Neural cell (in vitro differentiated cells): ENCODE data around the gene DYNLT4. TPM values are rescaled to one million over a fixed set of nuclear protein-coding genes. Genes with fewer than 3 reads are reported as not detected.

Source experiments
- H2AFZ ChIP-seq: fragments of 200-600, 300-800 bp; sonication (generic), shearing (Covaris generic); 2 replicates; pipeline ENCODE4 v1.6.0; 2014; ENCODE audit warnings: low read depth, mild to moderate bottlenecking, antibody characterized with exemption, low read length, moderate library complexity
- H3F3A ChIP-seq: fragments of 200-600 bp; shearing (Covaris generic); 2 replicates; pipeline ENCODE4 v1.6.1; 2016; ENCODE audit warnings: mild to moderate bottlenecking, moderate library complexity, mixed read lengths, antibody characterized with exemption, low read length; ENCODE audit not compliant: insufficient read depth, poor library complexity, severe bottlenecking
- H3K27ac ChIP-seq: fragments of 200-600, 300-800 bp; sonication (generic), shearing (Covaris generic); 2 replicates; pipeline ENCODE4 v1.5.1; 2014; ENCODE audit warnings: mild to moderate bottlenecking, low read length, moderate library complexity
- H3K27me3 ChIP-seq: fragments of 300-800, 200-600 bp; sonication (generic), shearing (Covaris generic); 2 replicates; pipeline ENCODE4 v1.6.0; 2014; ENCODE audit warnings: mild to moderate bottlenecking, low read depth, low read length, moderate library complexity; ENCODE audit not compliant: insufficient read depth
- H3K36me3 ChIP-seq: fragments of 300-800, 200-600 bp; sonication (generic), shearing (Covaris generic); 2 replicates; pipeline ENCODE4 v1.5.1; 2014; ENCODE audit warnings: mild to moderate bottlenecking, antibody characterized with exemption, low read length, moderate library complexity; ENCODE audit not compliant: insufficient read depth
- H3K4me2 ChIP-seq: fragments of 300-800, 200-600 bp; sonication (generic), shearing (Covaris generic); 2 replicates; pipeline ENCODE4 v1.6.0; 2014; ENCODE audit warnings: mild to moderate bottlenecking, low read length
- H3K4me3 ChIP-seq: fragments of 300-800, 200-600 bp; sonication (generic), shearing (Covaris generic); 2 replicates; pipeline ENCODE4 v1.5.1; 2014; ENCODE audit warnings: mild to moderate bottlenecking, low read length, moderate library complexity
- H3K79me2 ChIP-seq: fragments of 200-600 bp; shearing (Covaris generic); replicated peaks from 2 replicates; pipeline ENCODE4 v1.6.0; 2014; ENCODE audit warnings: mild to moderate bottlenecking, low read length, moderate library complexity; ENCODE audit not compliant: insufficient read depth
- H3K9ac ChIP-seq: fragments of 300-800, 200-600 bp; sonication (generic), shearing (Covaris generic); 2 replicates; pipeline ENCODE4 v1.6.1; 2016; ENCODE audit warnings: mild to moderate bottlenecking, low read length, mixed read lengths
- H3K9me2 ChIP-seq: fragments of 200-600 bp; shearing (Covaris generic); 2 replicates; pipeline ENCODE4 v1.6.1; 2016; ENCODE audit warnings: mild to moderate bottlenecking, low read length, mixed read lengths; ENCODE audit not compliant: insufficient read depth
- H3K9me3 ChIP-seq: fragments of 200-600, 300-800 bp; sonication (generic), shearing (Covaris generic); 2 replicates; pipeline ENCODE4 v1.6.1; 2016; ENCODE audit warnings: mild to moderate bottlenecking, mixed run types, low read length, moderate library complexity, mixed read lengths
- H4K20me1 ChIP-seq: fragments of 200-600 bp; shearing (Covaris generic); 2 replicates; pipeline ENCODE4 v1.6.1; 2016; ENCODE audit warnings: mild to moderate bottlenecking, mixed run types; ENCODE audit not compliant: insufficient read depth
- EP300 ChIP-seq: fragments of 450-650 bp; conservative IDR thresholded peaks from 2 replicates; pipeline ENCODE4 v1.6.1; 2014; ENCODE audit warnings: antibody characterized with exemption, mild to moderate bottlenecking, moderate library complexity; ENCODE audit not compliant: poor library complexity, severe bottlenecking
- EZH2 ChIP-seq: fragments of 200-600, 300-800 bp; shearing (Covaris generic), sonication (generic); IDR thresholded peaks from 2 replicates; pipeline ENCODE4 v1.6.1; 2014; ENCODE audit warnings: antibody characterized with exemption, low read length, borderline replicate concordance, mild to moderate bottlenecking; ENCODE audit not compliant: insufficient read depth, poor library complexity, severe bottlenecking
- MXI1 ChIP-seq: fragments of 450-650 bp; conservative IDR thresholded peaks from 2 replicates; pipeline ENCODE4 v1.6.1; 2014; ENCODE audit warnings: antibody characterized with exemption, mild to moderate bottlenecking; ENCODE audit not compliant: poor library complexity, severe bottlenecking
- POLR2AphosphoS5 ChIP-seq: IDR thresholded peaks from 2 replicates; pipeline ENCODE4 v1.6.1; 2012
- RAD21 ChIP-seq: fragments of 450-650 bp; conservative IDR thresholded peaks from 2 replicates; pipeline ENCODE4 v1.6.1; 2014; ENCODE audit warnings: antibody characterized with exemption, mild to moderate bottlenecking, moderate library complexity
- SMC3 ChIP-seq: fragments of 450-650 bp; conservative IDR thresholded peaks from 2 replicates; pipeline ENCODE4 v1.6.1; 2014; ENCODE audit warnings: antibody characterized with exemption, mild to moderate bottlenecking, moderate library complexity; ENCODE audit not compliant: poor library complexity
- TAF1 ChIP-seq: IDR thresholded peaks from 2 replicates; pipeline ENCODE4 v1.6.1; 2012; ENCODE audit warnings: low read depth
- polyA plus RNA-seq: library from polyadenylated mRNA; depleted of rRNA; stranded (reverse); fragments of >200 nt; gene quantifications from 2 replicates; pipeline ENCODE4 v1.2.3, GENCODE V29; 2014
- TF ChIP-seq, protein P1 (sequence below): fragments of 450-650 bp; IDR thresholded peaks from 2 replicates; pipeline ENCODE4 v1.5.1; 2014; ENCODE audit warnings: antibody characterized with exemption, mild to moderate bottlenecking, moderate library complexity; ENCODE audit not compliant: poor library complexity, severe bottlenecking
- TF ChIP-seq, protein P2 (sequence below): IDR thresholded peaks from 2 replicates; pipeline ENCODE4 v1.6.1; 2012; ENCODE audit warnings: borderline replicate concordance

DYNLT4 gene
- polyA plus RNA-seq, 1 donor from 2014 or later: not detected

- H2AFZ ChIP-seq: no peak overlapping the region
- no peak overlapping the region for H3K4me3 ChIP-seq
- H3K27ac ChIP-seq: no peak overlapping the region
- no peaks in the 10 kb centered on the region for H4K20me1 ChIP-seq
- TF ChIP-seq MXI1 (no peak), TAF1 (no peak), EZH2 (no peak), EP300 (no peak), SMC3 (no peak), POLR2AphosphoS5 (no peak), RAD21 (no peak)
- TF ChIP-seq, protein P1, sequence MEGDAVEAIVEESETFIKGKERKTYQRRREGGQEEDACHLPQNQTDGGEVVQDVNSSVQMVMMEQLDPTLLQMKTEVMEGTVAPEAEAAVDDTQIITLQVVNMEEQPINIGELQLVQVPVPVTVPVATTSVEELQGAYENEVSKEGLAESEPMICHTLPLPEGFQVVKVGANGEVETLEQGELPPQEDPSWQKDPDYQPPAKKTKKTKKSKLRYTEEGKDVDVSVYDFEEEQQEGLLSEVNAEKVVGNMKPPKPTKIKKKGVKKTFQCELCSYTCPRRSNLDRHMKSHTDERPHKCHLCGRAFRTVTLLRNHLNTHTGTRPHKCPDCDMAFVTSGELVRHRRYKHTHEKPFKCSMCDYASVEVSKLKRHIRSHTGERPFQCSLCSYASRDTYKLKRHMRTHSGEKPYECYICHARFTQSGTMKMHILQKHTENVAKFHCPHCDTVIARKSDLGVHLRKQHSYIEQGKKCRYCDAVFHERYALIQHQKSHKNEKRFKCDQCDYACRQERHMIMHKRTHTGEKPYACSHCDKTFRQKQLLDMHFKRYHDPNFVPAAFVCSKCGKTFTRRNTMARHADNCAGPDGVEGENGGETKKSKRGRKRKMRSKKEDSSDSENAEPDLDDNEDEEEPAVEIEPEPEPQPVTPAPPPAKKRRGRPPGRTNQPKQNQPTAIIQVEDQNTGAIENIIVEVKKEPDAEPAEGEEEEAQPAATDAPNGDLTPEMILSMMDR: no peak
- TF ChIP-seq, protein P2, sequence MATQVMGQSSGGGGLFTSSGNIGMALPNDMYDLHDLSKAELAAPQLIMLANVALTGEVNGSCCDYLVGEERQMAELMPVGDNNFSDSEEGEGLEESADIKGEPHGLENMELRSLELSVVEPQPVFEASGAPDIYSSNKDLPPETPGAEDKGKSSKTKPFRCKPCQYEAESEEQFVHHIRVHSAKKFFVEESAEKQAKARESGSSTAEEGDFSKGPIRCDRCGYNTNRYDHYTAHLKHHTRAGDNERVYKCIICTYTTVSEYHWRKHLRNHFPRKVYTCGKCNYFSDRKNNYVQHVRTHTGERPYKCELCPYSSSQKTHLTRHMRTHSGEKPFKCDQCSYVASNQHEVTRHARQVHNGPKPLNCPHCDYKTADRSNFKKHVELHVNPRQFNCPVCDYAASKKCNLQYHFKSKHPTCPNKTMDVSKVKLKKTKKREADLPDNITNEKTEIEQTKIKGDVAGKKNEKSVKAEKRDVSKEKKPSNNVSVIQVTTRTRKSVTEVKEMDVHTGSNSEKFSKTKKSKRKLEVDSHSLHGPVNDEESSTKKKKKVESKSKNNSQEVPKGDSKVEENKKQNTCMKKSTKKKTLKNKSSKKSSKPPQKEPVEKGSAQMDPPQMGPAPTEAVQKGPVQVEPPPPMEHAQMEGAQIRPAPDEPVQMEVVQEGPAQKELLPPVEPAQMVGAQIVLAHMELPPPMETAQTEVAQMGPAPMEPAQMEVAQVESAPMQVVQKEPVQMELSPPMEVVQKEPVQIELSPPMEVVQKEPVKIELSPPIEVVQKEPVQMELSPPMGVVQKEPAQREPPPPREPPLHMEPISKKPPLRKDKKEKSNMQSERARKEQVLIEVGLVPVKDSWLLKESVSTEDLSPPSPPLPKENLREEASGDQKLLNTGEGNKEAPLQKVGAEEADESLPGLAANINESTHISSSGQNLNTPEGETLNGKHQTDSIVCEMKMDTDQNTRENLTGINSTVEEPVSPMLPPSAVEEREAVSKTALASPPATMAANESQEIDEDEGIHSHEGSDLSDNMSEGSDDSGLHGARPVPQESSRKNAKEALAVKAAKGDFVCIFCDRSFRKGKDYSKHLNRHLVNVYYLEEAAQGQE: no peak
- no peaks in the 10 kb centered on the region for H3K79me2 ChIP-seq
- H3F3A ChIP-seq: no peaks in the 10 kb centered on the region
- H3K9me2 ChIP-seq: no peaks in the 10 kb centered on the region
- no peaks in the 10 kb centered on the region for H3K36me3 ChIP-seq
- H3K4me2 ChIP-seq: no peak overlapping the region
- H3K9me3 ChIP-seq: no peaks in the 10 kb centered on the region
- no peaks in the 10 kb centered on the region for H3K27me3 ChIP-seq
- no peak overlapping the region for H3K9ac ChIP-seq
Observed at GRCh38 chr1:44828841-44829440, 21.8 kb upstream of the DYNLT4 start.

DNA sequence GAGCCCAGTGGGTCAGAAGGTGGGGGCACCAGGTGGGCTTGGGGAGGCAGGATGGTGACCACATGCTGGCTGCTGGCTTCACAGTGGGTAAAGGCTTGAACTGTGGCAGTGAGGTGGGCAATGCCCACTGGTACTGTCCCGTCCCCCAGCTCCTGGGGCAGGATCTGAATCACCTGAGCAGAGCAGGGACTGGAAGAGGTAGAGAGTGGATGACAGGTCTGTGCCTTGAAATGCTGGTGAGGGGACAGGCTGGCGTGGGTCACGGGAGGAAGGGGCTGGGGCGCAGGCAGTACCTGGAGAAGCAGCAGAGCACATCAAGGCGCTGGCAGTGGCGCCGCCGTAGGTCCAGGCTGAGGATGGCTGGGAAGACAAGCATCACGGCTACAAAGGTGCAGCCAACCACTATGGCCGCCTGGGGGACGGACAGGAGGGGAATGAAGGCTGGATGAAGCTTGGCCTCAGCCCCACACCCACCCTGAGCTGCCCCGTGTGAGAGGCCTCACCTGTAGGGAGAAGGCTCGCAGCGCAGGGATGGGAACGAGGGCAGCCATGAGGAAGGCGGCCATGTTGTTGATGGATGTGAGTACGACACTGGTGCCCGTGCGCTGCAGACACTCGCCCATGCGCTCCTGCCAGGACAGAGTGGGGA, 21.0 kb upstream of the DYNLT4 start:
- no peak overlapping the region for H3K9ac ChIP-seq
- H3K9me2 ChIP-seq: no peaks in the 10 kb centered on the region
- no peaks in the 10 kb centered on the region for H3K36me3 ChIP-seq
- H3K9me3 ChIP-seq: no peaks in the 10 kb centered on the region
- H3K4me2 ChIP-seq: no peak overlapping the region
- H4K20me1 ChIP-seq: no peaks in the 10 kb centered on the region
- no peaks in the 10 kb centered on the region for H3K27me3 ChIP-seq
- H3K27ac ChIP-seq: no peak overlapping the region
- TF ChIP-seq, protein P2: no peak
- TF ChIP-seq SMC3 (no peak), TAF1 (no peak)
- no peak overlapping the region for H2AFZ ChIP-seq
- no peak overlapping the region for H3K4me3 ChIP-seq
- H3K79me2 ChIP-seq: no peaks in the 10 kb centered on the region
- no peaks in the 10 kb centered on the region for H3F3A ChIP-seq
